Nephron (organoid): Measurements from ENCODE around the gene KRTAP12-2.
A peak's percentile ranks its signal among the peaks of the same experiment; 100 is the strongest.

Experiments
- H3K27ac Mint-ChIP-seq, 3 experiments: 2 replicates each; pipeline ENCODE4 v1.8.0; 2020; ENCODE audit warnings: mixed read lengths in 3 of 3, mild to moderate bottlenecking in 2 of 3, moderate library complexity in 1 of 3
- H3K27me3 Mint-ChIP-seq: 2 replicates; pipeline ENCODE4 v1.8.0; 2021; ENCODE audit warnings: low read depth, mild to moderate bottlenecking, moderate library complexity, mixed read lengths
- H3K36me3 Mint-ChIP-seq: 2 replicates; pipeline ENCODE4 v1.8.0; 2020; ENCODE audit warnings: low read depth, mixed read lengths
- H3K4me1 Mint-ChIP-seq: 2 replicates; pipeline ENCODE4 v1.8.0; 2020; ENCODE audit warnings: mixed read lengths
- H3K4me3 Mint-ChIP-seq, 3 experiments: 2 replicates each; pipeline ENCODE4 v1.8.0; 2020; ENCODE audit warnings: mild to moderate bottlenecking in 3 of 3, mixed read lengths in 3 of 3, moderate library complexity in 2 of 3
- H3K9me3 Mint-ChIP-seq: 2 replicates; pipeline ENCODE4 v1.8.0; 2020; ENCODE audit warnings: mixed read lengths
- CTCF ChIP-seq, 3 experiments: fragments of 200-600 bp; sonication (generic); IDR thresholded peaks; one replicate each; pipeline ENCODE4 v1.5.0; 2021; ENCODE audit warnings: antibody characterized with exemption in 3 of 3; ENCODE audit not compliant: unreplicated experiment in 3 of 3

KRTAP12-2 gene

GRCh38 chr21:44708213-44708865, 41.6 kb upstream of the KRTAP12-2 start:
- Mint-ChIP-seq H3K4me1 (peaks cover 19% of the 10 kb centered on the region), H3K27me3 (peaks cover 100% of the 10 kb centered on the region), H3K4me3 (no peak overlapping the region), H3K9me3 (peaks cover 5% of the 10 kb centered on the region), H3K27ac (no peak overlapping the region), H3K36me3 (no peaks in the 10 kb centered on the region)
- TF ChIP-seq CTCF (IDR thresholded peaks at IDR 0.05; ENCODE audit: unreplicated experiment in 3 of 3): no peak

DNA sequence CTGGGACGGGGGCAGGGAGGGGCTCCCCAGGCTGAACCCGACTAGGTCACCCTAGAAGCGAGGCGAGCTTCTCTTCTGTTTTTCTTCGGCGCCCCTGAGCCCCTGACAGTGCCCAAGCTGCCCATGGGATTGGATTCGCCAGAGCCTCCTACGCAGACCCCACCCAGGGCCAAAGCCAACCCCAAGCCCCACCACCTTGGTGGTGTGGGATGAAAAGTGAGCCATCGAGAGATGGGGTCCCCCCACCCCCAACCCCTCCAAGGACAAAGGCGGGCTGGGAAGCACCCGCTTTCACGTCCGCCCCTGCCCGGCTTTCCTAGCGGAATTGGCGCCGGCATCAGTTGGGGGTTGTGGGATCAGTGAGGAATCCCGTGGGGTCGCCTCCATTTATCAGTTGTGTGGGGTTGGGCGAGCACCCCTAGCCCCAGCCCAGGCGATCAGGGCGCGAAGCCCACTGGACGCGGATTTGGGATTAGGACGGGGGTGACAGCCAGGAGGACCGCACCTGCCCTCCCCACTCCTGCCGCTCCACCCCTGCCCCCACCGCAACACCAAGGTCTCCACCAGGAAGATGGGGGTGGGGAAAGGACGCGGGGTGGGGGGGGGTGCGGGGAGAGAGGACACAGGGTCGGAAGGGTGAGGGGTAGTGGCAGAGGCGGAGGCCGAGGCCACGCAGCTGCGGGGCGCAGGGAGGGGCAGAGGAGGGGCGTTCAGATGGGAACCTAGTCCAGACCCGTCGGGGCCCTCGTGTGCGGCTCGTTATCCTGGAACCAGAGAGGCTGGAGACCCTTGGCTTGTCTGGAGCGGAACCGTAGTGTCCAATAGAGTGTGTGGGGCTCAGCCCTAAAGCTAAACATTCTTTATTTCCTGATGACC, 40.2 kb upstream of the KRTAP12-2 start:
- Mint-ChIP-seq H3K9me3 (peaks cover 5% of the 10 kb centered on the region), H3K27ac (no peak overlapping the region), H3K27me3 (peaks cover 100% of the 10 kb centered on the region), H3K4me3 (no peak overlapping the region), H3K36me3 (no peaks in the 10 kb centered on the region), H3K4me1 (peaks cover 19% of the 10 kb centered on the region)
- no peak for TF ChIP-seq CTCF (IDR thresholded peaks at IDR 0.05; ENCODE audit: unreplicated experiment in 3 of 3)

- peak overlapping the region in 1 of 3 experiments; percentile 39 for H3K4me3 Mint-ChIP-seq
Measured at GRCh38 chr21:44706026-44706705, 39.4 kb upstream of the KRTAP12-2 start.

DNA sequence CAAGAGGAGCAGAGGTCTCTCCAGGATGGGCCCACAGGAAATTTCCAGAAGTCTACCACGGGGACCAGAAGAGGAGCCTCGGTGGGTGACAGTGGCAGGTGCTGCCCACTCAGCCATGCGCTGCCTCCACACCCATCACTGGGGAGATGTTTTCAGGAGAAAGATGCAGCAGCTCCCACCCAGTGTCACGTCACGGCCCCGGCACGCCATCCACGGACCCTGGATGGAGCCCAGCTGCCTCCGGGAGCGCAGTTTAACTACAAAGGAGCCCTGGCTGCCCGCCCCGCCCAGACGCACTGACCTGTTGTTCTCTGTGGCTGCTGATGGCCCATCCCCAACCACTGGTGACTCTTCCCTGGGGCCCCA, 37.9 kb upstream of the KRTAP12-2 start:
- Mint-ChIP-seq H3K27me3 (peaks cover 99% of the 10 kb centered on the region), H3K27ac (no peak overlapping the region), H3K4me1 (peaks cover 10% of the 10 kb centered on the region), H3K36me3 (no peaks in the 10 kb centered on the region), H3K9me3 (peaks cover 5% of the 10 kb centered on the region), H3K4me3 (no peak overlapping the region)
- no peak for TF ChIP-seq CTCF (IDR thresholded peaks at IDR 0.05; ENCODE audit: unreplicated experiment in 3 of 3)

More at GRCh38 chr21:44706026-44706705, 39.4 kb upstream of the KRTAP12-2 start:
- TF ChIP-seq CTCF (IDR thresholded peaks at IDR 0.05; ENCODE audit: unreplicated experiment in 3 of 3): no peak
- Mint-ChIP-seq H3K27me3 (peaks cover 100% of the 10 kb centered on the region), H3K4me1 (peaks cover 19% of the 10 kb centered on the region), H3K27ac (no peak overlapping the region), H3K9me3 (peaks cover 5% of the 10 kb centered on the region), H3K36me3 (no peaks in the 10 kb centered on the region)

DNA sequence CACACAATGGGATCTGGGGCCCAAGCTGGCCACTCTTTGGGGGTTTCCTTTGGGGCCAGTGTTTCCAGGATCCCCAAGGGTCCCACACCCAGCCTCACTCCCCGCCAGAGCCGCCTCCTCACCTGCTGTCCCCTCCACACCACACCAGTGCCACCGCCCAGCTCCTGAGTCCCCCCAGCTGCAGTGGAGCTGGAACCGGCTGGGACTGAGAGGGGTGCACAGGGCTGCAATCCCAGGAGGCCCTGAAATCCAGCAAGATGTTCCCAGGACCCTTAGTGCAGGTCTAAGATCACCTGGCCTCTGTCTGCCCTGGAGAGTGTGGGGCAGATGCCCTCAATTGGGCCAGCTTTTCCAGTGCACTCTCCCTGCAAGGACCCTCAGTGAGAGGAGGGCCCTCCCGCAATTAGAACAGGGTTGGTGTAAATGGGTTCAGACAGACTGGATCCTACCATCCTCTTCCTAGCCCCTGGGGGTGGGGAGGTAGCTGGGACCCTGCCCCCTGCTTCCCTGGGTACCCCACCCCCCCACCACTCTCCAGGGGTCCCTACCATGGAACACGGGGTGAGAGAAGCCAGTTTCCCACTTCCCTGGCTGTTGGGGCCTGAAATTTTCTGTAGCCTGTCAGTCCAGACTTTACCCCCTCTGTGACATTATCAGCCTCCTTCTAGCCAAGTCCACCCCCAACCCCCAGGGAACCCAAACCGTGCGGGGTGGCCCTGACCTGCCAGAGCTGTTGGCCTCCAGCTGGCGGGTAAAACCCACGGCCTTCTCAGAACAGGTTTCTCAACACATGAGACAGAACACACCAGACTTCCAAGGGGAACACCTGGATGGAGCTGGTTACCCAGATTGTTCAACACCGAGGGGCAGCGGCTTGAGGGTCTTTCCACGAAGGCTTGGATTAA, 37.3 kb upstream of the KRTAP12-2 start:
- Mint-ChIP-seq H3K4me1 (peaks cover 5% of the 10 kb centered on the region), H3K36me3 (no peaks in the 10 kb centered on the region), H3K27me3 (peaks cover 92% of the 10 kb centered on the region), H3K27ac (no peak overlapping the region), H3K9me3 (peaks cover 5% of the 10 kb centered on the region), H3K4me3 (no peak overlapping the region)
- TF ChIP-seq CTCF (IDR thresholded peaks at IDR 0.05; ENCODE audit: unreplicated experiment in 3 of 3): no peak
